Measurements from ENCODE around the gene ATG9B.
A peak's percentile ranks its signal among the peaks of the same experiment; 100 is the strongest.
"Not testable (repeated sequence)": the region's sequence is repeated elsewhere in the genome, so short reads cannot be mapped to it uniquely, and the experiment has no call there.

Gene ATG9B

GRCh38 chr7:151058781-151059366 lies 34.6 kb upstream of the ATG9B start:
- no peak for DNase-seq

GRCh38 chr7:151057989-151058780 lies 33.9 kb upstream of the ATG9B start:
- peak; percentile 99 for DNase-seq

DNA sequence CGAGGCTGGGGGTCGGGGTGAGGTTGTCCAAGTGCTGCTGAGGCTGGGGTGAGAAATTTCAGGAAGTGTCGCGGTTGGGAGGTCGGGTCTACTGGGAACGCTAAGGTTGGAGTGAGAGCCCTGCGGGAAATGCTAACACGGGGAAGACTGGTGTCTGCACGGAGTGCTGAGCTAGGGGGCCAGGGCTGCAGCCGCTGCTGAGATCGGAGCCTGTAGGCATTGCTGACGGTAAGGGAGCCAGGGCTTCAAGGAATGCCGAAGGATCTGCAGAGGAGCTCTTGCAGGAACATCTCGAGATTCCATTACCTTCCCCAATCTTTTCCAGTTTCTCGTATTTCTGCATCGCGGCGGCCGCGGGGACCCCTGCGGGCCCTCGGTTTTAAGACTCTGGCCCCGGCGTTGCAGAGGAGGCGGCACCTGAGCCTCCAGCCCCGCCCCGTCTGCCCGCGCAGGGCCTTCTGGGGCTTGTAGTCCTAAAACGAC lies 33.3 kb upstream of the ATG9B start, which contains the start of gene CDK5:
Gene CDK5 (minus strand): TSS at position 392 of the 483 bp plus-strand sequence. CDS start 49 bp downstream, at position 343.
- DNase-seq, result no peak

DNA sequence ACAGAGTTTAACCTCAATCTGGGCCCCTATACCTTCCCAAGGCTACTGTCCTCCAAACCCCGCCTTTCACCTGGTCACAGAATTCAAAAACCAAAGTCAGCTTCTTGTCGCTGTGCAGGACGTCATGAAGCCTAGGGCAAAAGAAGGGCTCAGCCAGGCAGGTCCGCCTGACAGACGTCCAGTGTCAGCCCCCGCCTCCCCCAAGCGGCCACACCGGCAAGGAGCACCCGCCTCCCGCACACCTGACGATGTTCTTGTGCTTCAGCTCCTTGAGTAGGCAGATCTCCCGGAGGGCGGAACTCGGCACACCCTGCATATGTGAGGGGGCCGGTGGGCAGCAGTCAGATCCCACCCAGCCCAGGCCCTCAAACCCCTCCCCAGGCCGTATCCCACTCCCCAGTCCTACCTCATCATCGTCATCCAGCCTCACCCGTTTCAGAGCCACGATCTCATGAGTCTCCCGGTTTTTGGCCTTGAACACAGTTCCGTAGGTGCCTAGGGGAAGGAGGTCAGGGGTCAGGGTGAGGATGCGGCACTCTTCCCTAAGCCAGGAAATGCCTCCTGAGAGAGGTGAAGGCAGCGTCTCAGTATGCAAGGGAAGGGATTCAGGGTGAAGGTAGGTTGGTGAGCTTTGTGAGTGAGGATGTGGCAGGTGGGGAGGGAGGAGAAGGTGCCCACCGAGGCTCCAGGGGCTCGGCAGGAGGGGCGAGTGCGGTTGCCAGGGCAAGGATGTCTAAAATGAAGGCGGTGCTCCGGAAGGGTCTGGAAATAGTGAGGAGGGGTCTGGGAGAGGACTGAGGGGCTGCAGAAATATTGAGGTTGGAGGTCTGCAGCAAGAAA lies 32.6 kb upstream of the ATG9B start:
- DNase-seq, result no peak

GRCh38 chr7:151056283-151056665 lies 32.0 kb upstream of the ATG9B start:
- no peak for DNase-seq

GRCh38 chr7:151053751-151054150 lies 29.5 kb upstream of the ATG9B start:
- no peak for DNase-seq

DNA sequence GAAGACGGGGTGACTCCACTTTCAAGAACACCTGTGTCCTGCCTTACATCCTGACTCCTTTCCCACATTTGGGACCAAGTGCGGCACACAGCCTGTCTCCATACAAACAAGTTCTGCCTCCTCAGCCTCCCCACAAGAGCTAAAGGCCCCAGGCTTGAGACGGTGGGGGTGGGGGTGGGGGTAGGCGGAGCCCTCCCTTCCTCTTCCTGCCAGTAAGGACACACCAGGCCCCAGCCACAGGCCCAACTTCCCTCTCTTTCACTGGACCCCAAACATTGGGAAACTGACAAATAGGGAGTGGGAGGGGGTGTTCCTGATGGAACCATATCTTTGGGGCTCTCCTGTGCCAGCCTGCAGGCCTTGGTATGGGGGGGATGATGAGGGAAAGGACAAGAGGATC lies 28.8 kb upstream of the ATG9B start:
- no peak for DNase-seq

DNA sequence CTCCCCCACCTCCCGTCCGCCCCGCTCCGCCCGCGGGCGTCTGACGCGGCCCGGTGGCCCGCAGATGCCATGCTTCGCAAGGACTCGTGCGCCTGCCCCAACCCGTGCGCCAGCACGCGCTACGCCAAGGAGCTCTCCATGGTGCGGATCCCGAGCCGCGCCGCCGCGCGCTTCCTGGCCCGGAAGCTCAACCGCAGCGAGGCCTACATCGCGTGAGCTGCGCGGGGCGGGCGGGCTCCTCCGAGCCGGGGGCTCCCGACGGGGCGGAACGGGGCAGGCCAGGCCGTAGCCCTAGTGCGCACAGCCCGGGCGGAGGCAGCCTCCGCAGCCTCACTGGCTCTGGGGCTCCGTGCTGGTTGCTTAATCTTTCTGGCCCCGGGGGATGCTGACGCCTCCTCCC lies 26.8 kb upstream of the ATG9B start:
- peak; percentile 22 for DNase-seq

DNA sequence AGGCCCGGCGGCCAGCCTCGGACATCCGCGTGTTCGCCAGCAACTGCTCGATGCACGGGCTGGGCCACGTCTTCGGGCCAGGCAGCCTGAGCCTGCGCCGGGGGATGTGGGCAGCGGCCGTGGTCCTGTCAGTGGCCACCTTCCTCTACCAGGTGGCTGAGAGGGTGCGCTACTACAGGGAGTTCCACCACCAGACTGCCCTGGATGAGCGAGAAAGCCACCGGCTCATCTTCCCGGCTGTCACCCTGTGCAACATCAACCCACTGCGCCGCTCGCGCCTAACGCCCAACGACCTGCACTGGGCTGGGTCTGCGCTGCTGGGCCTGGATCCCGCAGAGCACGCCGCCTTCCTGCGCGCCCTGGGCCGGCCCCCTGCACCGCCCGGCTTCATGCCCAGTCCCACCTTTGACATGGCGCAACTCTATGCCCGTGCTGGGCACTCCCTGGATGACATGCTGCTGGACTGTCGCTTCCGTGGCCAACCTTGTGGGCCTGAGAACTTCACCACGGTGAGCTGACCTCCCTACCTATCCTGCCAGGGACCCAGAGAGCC lies 24.7 kb upstream of the ATG9B start:
- DNase-seq, result no peak

- DNase-seq, result no peak
Observed at GRCh38 chr7:151047976-151048815, 23.9 kb upstream of the ATG9B start, which contains the start of gene ASIC3. TSS of gene ASIC3 (plus strand) at chr7:151048531. CDS start at chr7:151048886, 355 bp downstream.

GRCh38 chr7:151046603-151047573 lies 22.6 kb upstream of the ATG9B start:
- no peak for DNase-seq

- no peak for DNase-seq
Observed at GRCh38 chr7:151045967-151046366, 21.7 kb upstream of the ATG9B start.

GRCh38 chr7:151045262-151045661 lies 21.0 kb upstream of the ATG9B start:
- DNase-seq, result no peak

GRCh38 chr7:151043959-151044358 lies 19.7 kb upstream of the ATG9B start:
- no peak for DNase-seq

- DNase-seq, result not testable (repeated sequence)
Observed at GRCh38 chr7:151043449-151043848, 19.2 kb upstream of the ATG9B start.

DNA sequence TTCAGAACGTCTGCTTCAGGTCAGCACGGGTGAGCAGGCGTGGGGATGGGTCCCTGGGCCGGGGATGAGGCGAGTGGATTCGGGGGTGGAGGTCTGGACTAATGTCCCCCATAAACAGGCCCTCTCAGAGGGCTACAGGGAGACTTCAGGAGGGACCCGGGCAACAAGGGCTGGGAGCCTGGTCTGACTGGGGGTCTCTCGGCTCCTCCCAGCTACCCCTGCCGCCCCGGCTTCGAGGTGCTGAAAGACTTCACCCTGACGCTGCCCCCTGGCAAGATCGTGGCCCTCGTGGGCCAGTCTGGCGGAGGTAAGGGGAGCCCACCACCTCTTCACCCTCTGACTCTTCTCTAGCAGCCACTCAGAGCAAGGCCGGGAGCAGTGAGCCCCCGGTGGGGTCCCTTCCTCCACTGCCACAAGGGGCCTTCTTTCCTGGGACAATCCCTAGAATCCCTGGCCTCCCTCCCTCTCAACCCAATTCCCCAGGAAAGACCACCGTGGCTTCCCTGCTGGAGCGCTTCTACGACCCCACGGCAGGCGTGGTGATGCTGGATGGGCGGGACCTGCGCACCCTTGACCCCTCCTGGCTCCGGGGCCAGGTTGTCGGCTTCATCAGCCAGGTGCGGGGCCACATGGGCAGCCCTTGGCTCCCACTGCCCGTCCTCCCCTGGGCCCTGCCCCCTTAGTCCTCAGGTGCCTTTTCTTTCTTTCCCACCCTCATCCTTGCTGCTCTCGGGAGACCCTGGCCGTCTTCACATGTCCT lies 16.5 kb upstream of the ATG9B start:
- DNase-seq, result no peak

DNA sequence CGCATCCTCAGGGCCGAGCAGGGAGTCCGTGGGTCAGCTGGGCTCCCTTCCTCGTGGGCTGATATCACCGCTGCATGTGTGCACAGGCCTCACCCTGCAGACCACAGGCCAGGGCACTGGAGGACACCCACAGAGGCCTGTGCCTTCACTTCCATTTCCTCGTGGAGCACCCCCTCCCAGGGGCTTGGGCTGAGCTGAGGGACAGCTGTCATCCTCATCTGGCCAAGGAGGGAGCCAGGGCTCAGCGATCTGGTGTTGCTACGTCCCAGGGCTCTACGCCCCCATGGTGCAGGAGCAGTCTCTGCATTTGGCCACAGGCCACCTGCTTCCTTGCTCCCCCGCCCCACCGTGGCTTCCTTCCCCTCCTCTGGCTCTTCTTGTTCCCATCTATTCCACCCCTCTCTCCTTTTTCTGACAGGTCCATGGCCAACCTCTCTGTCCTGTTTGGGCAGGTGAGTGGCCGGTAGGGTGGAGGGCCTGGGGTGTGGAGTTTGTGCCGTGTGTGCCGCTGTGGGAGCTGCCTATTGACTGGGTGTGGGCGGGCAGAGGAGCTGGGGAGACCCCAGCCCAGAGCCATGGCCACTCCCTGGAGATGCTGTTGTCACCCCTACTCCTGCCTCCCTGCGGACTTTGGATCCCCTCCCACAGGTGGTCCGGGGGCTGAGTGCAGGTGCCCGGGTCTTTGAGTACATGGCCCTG lies 15.7 kb upstream of the ATG9B start:
- DNase-seq, result no peak

GRCh38 chr7:151038951-151039849 lies 14.9 kb upstream of the ATG9B start:
- peak; percentile 90 for DNase-seq

Data from kidney glomerular epithelial cell (primary cell).